Activated T-cell treated with anti-CD3 and anti-CD28 coated beads for 24 hours (primary cell): ENCODE measurements around the gene INSYN2A.

Experiments used
- DNase-seq: peaks from one replicate; pipeline ENCODE4 v3.0.0-alpha.2; 2020; ENCODE audit warnings: low read depth

INSYN2A gene

DNA sequence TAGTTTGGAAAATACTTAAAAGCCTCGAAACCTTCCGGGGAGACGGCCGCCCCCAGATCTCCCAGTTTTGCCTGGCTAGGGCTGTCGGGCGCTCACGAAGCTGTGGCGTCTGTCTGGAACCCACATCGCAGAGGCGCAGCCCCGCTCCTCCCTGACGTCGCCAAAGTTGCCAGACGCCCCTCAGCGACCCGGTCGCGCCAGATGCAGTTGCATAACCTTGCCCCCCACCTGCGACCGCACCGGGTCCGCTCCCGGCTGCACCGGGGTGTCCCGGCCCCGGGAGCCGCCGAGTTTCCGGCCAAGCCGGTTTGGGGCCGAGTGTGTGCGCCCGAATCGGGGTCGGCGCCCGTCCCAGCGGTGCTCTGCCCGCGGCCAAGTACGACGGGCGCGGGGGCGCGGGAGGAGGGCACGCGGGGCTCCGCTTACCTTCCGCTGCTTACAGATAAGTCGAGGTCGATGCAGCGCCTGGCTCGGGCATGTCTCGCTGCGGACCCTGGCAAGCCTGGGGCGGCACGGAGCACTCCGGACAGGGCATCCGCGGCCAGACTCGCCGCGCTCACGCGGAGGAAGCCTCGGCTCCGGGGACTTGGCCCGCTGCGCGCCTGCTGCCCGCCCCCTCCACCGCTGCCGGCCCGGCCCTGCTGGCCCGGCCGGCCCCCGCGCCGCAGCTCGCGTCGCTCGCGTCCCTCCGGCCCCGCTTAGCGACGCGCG, 665 bp downstream of the INSYN2A start:
- no peak for DNase-seq

DNA sequence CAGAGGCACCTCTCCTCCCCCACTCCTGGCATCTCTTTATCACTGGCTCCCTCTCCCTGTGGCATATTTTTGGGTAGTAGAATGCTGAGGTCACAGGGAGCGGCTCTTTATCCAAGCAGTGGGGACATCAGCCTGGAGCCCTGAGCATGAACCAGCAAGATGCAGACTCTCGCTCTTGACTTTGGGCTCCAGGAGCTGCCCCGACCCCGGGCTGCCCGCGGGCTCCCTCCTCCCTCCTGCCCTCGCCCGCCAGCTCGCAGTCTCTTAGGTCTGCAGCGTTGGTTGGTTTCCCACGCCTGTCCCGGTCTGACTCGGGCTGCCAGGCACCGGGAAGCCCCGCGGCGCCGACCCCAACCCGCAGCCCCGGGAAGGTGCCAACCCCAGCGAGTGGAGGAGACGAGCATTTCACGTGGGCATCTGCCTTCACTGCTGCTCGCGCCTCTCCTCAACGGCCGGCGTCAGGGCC, 1.3 kb downstream of the INSYN2A start:
- DNase-seq = no peak

DNA sequence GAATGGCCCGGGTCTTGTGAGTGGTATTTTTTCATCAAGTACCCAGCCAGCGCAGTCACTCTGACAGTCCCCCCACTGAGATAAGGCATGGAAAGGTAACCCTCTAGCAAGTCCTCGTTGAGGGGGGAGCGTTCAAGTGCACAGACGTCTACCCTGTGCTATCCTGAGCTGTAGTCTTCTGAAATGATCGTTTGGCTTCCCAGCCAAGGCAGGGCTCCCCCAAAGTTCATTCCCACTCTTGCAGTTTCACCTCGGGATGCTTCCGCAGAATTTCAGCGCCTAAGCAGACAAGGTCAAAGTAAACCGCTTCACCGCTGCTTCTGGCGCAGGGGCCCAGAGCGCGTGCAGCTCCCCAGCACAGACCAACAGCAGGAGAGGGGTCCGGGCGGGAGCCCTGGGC, 1.8 kb downstream of the INSYN2A start:
- no peak for DNase-seq

DNA sequence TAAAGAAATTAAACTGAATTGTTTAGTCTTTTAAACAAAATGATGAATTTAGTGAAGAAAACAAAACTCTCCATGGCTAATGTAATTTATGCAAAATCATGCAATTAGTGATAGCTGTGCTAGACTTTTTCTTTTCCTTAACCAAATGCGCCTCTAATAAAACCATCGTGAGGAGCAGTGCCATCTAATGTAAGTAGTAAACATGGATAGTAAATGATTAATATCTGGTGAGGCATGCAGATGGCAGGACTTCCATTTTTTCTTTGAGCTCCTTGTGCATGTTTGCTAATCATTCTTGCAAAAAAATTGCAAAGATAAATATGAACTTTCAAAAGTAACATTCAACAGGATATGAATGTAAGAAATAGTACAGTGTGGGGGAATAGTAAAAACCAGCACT, 2.3 kb downstream of the INSYN2A start:
- no peak for DNase-seq

DNA sequence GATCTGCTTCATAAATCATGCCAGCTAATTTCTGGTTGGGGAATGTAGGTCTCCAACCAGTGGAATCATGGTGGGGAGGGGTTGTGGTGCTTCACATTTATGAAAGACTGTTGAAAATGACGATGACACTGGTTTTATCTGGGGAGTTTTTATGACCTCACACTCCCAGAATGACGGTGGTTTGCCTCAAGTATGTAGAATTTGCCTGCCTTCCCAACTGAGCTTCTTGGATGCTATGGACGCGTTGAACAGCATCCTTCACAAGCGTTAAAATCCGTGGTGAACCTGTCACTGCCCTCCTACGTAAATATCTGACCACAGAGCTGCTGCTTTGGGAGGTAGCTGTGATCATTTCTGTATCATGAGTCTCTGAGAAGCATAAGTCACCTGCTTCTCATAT, 3.3 kb downstream of the INSYN2A start:
- DNase-seq = no peak

DNA sequence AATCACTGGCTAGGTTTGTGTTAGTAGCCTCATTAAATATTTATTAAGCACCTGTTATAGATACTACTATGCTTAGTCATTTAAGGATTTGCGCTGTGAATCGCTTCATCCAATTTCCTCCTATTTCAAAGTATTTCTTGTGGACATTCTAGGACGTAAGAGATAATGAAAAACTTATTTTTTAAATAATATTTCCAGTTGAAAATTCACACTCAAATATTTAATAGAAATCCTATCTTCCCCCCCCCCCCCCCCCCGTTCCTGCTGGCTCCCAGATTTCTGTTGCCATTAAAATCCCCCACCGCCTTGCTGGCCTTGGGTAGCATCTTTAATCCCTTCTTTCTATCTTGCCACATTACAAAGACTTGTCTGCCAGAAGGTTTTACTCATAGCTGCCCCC, 6.0 kb downstream of the INSYN2A start:
- no peak for DNase-seq

DNA sequence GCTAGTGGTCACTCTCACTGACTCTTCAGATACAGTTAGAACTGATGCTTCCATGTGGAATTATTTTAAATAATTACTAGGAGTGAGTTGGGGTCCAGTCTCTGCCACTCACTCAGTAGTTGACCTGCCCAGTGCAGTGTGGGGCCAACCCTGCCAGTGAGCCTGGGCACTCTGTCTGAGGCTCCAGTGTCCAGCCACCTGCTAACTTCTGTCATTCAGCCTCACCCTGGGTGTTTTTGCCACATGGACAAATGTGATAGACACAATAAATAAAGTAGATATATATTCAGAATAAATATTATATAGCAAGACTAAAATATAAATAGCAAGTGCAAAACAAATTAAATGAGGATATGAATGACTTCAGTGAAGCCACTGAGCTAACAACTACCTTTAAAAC, 7.2 kb downstream of the INSYN2A start:
- no peak for DNase-seq

DNA sequence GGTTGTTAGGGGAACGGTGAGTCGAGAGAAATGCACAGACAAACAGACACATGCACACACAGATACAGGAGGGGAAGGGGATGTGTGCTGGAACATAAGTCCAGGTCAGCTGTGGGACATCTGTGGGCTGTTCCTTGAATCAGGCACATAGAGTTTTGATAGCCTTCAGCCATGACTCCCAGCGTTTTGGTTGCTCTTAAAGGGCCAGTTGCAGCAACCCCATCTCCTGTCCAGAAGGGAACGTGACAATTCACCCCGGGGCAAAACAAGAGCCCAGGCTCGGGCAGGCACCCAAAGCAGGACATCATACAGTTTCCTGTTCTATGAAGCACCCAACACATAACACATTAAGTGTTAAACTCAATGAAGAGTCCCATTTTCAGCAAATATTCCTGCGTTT, 9.6 kb downstream of the INSYN2A start:
- no peak for DNase-seq

DNA sequence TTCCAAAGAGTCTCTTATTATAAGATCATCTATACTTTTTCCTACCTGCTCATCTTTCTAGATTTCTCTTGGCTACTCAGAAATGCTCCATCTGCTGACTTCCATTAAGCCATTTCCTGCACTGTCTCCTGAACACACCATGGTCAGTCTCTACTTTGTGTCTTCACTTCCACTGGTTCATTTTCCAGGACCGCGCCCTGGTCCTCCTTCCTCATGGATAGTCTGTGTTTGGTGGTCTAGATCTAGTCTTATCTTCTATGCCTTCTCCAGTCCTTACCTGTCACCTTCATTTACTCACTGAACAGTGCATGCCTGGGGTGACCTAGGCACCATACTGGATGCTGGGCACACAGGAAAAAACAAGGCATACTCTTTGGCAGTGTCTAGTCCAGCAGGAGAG, 11.8 kb downstream of the INSYN2A start:
- no peak for DNase-seq

DNA sequence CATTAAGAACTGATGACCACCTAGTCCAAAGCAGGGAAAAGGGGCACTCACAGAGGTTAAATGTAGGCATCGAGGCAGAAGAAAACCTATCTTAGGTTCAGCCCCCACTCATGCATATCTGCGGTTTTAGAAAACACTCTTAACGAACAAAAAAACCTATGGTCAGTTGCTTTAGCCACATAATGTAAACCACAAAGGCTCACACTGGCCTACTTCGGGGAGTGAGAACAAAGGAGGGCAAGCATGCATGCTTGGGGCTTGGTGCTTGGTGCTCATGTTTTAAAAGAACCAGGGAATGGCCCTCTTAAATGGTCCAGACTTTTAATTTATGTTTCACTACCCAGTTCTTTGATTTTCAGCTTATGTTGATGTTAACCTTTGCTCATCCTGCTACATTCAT, 14.2 kb downstream of the INSYN2A start:
- DNase-seq = no peak

DNA sequence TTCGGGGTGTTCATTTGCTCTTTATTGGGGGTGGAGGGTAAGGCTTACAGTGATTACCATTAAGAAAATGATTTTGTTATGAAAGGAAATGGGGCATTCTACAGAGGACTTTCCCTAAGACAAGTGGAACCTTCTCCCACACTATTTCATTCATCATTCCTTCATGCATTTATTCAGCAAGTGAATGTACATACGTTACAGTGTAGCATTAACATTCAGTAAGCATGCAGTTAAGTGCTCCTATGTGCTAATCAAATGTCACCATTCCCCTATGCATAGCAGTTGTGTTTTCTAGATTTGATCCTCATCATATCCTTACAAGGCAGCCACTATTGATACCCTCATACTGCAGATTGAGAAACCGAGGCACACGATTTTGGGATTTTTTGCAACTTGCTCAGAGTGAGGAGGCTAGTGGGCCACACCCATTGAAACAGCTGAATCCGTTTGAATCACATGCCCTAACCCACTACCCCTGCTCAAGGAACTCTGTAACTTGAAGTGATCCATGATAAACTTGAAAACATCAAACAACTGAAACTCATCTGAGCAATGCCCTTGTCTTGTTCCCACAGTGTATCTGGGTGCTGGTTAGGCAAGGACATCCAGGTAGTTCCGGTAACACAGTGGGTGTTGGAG, 16.7 kb downstream of the INSYN2A start:
- no peak for DNase-seq

DNA sequence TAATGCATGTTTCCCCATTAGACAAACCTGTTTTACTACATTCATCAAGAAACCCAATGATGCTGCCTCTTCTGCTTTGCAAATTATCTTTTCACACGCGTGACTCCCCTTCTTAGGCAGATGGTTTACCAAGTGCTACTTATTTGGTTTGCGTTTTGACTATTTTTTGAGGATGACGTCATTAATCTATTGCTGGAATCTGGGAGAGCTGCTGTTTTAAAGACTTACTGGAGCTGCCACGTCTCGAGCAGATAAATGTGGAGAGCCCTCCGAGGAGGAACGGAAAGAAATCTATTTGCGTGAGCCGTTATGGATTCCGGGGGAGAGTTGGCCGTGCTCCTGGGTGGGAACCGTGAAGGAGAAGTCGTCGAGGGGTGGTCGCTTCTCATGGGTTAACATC, 19.7 kb downstream of the INSYN2A start:
- DNase-seq = no peak

DNA sequence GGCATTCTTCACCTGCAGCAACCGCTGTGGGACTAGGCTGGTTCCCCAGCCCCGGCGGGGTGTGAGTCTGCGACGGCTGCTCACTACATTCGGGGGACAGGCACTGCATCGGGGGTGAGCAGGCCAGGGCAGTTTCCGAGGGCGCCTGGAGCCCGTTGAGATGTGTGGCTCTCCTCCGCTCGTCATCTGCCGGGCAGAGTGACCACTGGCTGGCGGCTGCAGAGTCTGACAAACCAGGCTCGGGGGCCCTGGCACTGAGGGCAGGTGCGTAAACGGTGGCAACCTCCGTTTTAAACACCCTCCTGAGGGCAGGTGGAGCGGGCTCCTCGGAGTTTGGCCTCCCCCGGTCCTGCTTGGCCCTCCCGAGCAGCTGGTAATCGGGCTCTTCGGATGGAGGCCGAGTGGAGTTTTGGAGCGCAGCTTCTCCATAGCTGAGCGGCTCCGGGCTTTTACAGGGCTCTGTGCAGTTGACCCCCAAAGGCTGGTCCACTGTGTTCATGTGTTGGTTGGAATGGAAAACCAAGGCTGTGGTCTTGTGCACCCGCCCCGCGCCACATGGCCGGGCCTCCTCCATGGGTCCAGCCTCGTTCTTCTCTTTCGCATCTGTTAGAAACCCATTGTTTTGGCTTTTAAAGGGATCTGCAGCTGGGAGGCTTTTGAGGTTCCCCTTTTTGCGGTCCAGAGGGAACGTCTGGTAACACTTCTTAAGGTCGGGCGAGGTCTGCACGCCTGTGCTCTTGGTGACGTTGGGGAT, 20.9 kb downstream of the INSYN2A start:
- no peak for DNase-seq

DNA sequence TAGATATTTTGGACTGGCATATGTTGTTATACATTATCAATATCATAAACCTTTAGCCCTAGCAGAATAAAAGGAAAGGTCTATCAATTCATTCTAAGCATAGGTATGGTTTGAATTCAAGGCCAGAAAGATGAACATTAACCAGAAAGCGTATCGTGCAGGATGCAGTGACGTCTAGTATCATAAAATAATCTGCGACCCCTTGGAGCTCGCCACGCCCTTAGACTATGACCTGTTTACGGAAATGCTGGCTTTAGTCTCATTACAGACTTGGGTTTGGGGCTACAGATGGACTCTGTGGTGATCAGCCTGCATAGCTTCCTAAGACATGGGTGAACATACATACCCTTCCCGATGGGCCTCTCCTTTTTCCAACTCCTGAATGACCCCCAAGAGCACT, 21.5 kb downstream of the INSYN2A start:
- no peak for DNase-seq

DNA sequence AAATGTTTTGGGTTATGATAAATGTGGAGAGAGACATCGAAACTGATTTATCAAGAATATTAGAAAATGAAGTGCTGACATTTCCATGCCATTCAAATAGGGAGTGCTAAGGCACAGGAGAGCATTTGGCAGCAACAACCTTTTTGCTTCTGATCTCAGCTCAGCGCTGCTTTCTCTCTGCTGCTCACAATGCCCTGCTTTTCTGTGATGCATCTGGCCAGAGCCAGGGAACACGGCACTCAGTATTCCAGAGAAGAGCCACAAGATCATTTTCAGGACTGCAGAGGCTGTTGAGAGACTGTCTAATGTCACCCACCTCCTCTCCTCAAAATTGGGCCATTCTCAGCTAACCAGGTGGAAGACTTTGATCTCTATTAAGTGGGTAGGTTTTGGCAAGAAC, 28.1 kb downstream of the INSYN2A start:
- DNase-seq = no peak

DNA sequence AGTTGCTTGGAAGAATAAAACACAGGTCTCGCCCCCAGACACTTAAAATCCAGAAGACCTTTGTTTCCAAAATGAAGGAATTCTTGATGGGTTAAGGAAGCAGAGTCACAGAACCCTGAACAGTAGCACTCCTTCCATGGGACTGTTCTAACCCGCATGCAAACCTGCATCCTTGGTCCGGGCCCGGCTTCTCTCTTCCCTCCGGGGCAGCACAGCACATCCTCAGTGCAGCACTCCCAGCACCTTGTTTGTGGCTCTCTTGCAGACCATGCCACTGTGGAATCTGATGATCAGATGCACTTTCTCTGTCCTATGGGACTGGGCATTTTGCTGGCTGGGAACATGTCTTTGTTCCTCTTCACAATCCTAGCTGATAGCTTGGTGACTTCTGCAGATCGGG, 33.5 kb downstream of the INSYN2A start:
- no peak for DNase-seq

DNA sequence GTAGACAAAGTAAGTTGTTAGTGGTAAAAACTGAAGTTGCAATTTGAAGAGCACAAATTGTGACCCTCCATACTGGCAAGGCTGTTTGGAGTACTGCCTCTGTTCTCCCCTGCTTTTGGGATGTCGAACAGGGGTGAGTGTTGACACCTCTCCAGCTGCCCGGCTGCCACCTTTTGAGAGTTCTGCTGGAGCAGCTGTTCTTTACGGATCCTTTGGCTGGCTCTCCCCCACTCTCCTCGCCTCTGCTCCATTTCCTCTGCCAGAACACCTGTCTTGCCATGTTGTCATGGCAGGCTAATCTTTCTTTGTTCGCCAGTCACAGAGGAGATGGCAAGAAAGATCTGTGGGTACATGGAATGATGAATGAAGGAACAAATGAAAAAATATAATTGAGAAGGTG, 34.9 kb downstream of the INSYN2A start:
- no peak for DNase-seq

DNA sequence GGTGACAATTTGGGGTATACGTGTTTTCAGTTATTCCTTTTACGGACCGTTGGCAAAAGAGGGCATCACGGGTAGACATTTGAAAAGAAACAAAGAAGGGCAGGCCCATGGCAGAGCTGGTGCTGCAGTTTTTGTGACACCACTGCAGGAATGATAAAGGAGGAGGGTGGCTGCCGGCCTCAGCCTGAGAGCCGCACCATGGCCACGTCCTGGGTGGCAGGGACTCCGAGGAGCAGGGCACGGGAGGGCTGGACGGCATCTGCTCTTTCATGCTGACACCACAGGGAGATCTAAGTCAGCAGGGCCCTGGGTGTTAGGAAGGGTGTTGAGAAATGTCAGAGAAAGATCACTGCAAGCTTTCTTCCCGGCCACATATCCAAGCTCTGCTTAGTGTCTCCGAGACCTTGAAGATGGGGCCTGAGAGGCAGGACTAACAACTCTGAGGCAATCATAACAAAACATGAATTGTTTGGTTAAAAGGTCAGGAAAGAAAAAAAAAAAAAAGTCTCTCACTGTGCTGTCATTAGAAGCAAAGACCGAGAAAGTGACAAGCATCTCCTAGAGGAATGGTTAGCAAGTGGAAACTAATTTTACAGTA, 36.6 kb downstream of the INSYN2A start:
- DNase-seq = no peak

DNA sequence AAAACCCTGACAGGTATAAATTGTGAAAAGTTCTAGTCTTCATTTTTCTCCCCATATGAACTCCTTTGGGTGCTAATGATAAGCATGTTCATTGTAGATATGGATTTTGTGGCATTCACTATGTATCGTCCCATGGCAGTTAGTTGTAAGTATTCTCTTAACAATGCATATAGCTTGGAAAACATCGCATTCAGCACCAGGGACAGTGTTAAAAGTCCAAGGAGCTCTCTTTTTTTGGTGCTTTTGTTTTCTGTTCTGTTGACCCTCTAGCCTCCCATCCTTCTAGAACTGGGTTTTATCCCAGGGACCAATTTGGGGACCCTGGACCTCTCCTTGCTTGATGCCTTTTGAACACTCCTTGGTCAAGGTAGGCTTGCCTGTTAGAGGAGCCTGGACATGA, 37.7 kb downstream of the INSYN2A start:
- no peak for DNase-seq

DNA sequence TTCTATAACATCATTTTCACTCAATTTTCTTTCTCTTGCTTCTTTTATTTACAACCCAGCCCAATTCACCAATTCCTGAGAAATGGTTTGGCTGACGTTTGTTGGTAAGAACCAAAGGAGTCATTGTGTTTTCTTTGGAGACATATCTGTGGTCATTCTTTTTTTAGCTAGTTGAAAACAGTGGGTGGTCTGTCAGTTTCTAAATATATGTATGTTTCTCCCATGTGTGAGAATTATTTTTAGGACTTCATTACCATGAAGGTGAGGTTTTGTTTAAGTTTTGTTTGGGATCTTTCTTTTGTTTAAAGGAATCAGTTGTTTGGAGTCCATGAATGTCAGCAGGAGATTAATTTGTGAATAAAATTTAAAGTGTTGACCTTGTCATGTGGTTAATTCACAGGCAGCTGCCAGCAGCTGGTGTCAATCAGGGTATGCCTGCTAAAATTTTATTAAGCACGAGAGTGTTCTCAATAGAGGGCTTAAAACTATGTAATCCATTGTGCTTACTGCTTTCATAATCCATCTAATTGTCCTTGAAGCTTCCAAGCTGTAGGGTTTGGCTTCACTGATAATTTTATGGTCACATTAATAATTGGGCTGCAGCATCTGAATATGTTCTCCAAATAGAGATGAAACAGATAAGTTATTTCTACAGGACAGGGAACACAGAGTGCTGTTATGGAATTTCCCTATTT, 38.7 kb downstream of the INSYN2A start:
- no peak for DNase-seq

DNA sequence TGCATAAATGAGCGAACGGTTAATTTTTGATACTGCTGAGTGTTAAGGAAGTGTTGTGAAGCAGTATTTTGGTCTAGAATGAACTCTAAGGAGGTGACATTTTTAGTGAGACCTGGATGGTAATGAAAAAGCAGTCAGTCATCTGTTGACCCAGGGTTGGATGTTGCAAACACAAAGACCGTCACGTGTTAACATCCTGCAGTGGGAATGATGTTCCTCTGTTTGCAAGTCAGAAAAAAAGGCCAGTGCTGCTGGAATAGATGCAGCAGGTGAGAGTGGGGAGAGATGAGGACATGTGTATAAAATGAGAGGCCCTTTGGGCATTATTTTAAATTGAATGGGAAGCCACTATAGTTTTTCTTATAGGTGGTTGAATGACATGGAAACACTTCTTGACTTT, 39.3 kb downstream of the INSYN2A start:
- no peak for DNase-seq
